HG02852 (cell line): ENCODE measurements around the gene GPRC5A.
"Not testable (repeated sequence)": the region's sequence is repeated elsewhere in the genome, so short reads cannot be mapped to it uniquely, and the experiment has no call there.

Experiments
- ATAC-seq: cut with Tn5 transposase; IDR thresholded peaks from one replicate; pipeline ENCODE4 v1.9.1; 2021; ENCODE audit warnings: mild to moderate bottlenecking, moderate library complexity; ENCODE audit not compliant: unreplicated experiment

The GPRC5A gene

GRCh38 chr12:12891080-12891880, at the start of gene GPRC5A:
Gene GPRC5A, plus strand, starts transcription at chr12:12891562. Its CDS starts 16,688 bp downstream, at chr12:12908250.
- peak; percentile 30 for ATAC-seq

GRCh38 chr12:12845794-12846243, 45.5 kb upstream of the GPRC5A start:
- no peak for ATAC-seq

GRCh38 chr12:12846780-12847179, 44.6 kb upstream of the GPRC5A start:
- ATAC-seq: not testable (repeated sequence)

GRCh38 chr12:12853435-12853834, 37.9 kb upstream of the GPRC5A start:
- no peak for ATAC-seq

GRCh38 chr12:12859690-12860089, 31.7 kb upstream of the GPRC5A start:
- ATAC-seq: no peak

GRCh38 chr12:12864243-12864642, 27.1 kb upstream of the GPRC5A start:
- no peak for ATAC-seq

GRCh38 chr12:12868477-12869235, 22.7 kb upstream of the GPRC5A start:
- ATAC-seq: no peak

GRCh38 chr12:12870465-12870864, 20.9 kb upstream of the GPRC5A start:
- ATAC-seq: no peak

GRCh38 chr12:12871587-12872138, 19.7 kb upstream of the GPRC5A start:
- ATAC-seq: no peak

GRCh38 chr12:12872139-12872933, 19.0 kb upstream of the GPRC5A start:
- no peak for ATAC-seq

- ATAC-seq: no peak
Measured at GRCh38 chr12:12872934-12873275, 18.5 kb upstream of the GPRC5A start.

- ATAC-seq: no peak
Measured at GRCh38 chr12:12874029-12874428, 17.3 kb upstream of the GPRC5A start.

- not testable (repeated sequence) for ATAC-seq
Measured at GRCh38 chr12:12875301-12875700, 16.1 kb upstream of the GPRC5A start.

GRCh38 chr12:12877153-12877768, 14.1 kb upstream of the GPRC5A start:
- ATAC-seq: no peak

- ATAC-seq: no peak
Measured at GRCh38 chr12:12877781-12878455, 13.4 kb upstream of the GPRC5A start.

- no peak for ATAC-seq
Measured at GRCh38 chr12:12880537-12880936, 10.8 kb upstream of the GPRC5A start.

GRCh38 chr12:12881151-12881909, 10.0 kb upstream of the GPRC5A start:
- no peak for ATAC-seq

GRCh38 chr12:12882288-12882687, 9.1 kb upstream of the GPRC5A start:
- no peak for ATAC-seq

GRCh38 chr12:12883369-12884001, 7.9 kb upstream of the GPRC5A start:
- no peak for ATAC-seq
